ENCODE measurements around the gene TMED1. TPM values are rescaled to one million over a fixed set of nuclear protein-coding genes. Genes with fewer than 3 reads are reported as not detected.
A peak's percentile ranks its signal among the peaks of the same experiment; 100 is the strongest.

TMED1 gene
- total and polyA plus RNA-seq, 9 of the 15 experiments (the other 6 are each of a cell fraction or from before 2014, with no cell fraction given): 0.86 to 30.2 (median 23.5) TPM

DNA sequence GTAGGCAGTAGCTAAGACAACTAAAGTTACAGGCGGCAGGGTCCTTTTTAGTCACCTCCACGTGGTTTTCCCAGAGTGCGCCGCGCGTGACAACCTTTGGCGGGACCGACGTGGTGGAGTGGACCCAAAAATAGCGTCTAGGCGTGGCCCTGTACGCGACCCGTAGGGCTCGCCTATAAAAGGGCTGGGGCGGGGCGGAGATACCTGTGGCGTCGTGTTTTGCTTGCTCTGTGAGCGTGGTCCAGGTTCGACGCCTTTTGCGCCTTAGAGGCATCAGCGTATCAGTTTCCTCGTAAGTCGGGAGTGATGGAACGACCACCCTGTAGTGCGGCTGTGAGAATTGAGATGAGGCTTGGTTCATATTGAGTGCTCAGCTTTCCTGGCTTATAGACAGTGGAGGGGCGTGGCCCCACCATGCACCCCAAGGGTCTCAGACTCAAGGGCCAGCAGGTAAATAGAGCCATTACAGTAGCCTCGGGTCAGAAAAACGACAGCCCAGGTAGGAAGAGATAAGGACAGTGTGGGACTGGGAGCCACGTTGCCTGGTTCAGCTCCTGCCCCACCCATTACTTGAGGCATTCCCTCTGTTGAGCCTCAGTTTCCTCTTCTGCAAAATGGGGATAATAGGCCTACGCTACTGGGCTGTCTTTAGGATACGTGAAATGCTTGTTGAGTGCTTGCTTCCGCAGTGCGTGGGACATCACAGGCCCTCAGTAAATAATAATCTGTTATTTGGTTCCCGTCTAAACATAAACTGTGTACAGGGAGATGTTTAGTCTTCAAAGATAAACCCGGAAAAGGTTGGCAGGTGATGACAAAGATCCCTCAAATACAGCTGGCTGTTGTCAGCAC lies 693 bp upstream of the TMED1 start (continued):
- TF ChIP-seq EWSR1 (IDR thresholded peaks at IDR 0.05; ENCODE audit: borderline replicate concordance, low read depth, partially characterized antibody): no peak
- TF ChIP-seq, protein P1, sequence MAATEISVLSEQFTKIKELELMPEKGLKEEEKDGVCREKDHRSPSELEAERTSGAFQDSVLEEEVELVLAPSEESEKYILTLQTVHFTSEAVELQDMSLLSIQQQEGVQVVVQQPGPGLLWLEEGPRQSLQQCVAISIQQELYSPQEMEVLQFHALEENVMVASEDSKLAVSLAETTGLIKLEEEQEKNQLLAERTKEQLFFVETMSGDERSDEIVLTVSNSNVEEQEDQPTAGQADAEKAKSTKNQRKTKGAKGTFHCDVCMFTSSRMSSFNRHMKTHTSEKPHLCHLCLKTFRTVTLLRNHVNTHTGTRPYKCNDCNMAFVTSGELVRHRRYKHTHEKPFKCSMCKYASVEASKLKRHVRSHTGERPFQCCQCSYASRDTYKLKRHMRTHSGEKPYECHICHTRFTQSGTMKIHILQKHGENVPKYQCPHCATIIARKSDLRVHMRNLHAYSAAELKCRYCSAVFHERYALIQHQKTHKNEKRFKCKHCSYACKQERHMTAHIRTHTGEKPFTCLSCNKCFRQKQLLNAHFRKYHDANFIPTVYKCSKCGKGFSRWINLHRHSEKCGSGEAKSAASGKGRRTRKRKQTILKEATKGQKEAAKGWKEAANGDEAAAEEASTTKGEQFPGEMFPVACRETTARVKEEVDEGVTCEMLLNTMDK (IDR thresholded peaks at IDR 0.05; ENCODE audit: borderline replicate concordance, insufficient read depth, low read depth, low read length, poor library complexity, severe bottlenecking): no peak
- peak; percentile 73 for TF ChIP-seq ETS2 (tag; IDR thresholded peaks at IDR 0.05; ENCODE audit: borderline replicate concordance, poor library complexity, severe bottlenecking)
- no peak; the same call in 1 of the 2 replicates for TF ChIP-seq ZKSCAN8 (CRISPR knock-in tag; IDR thresholded peaks at IDR 0.05)
- TF ChIP-seq ZNF184 (CRISPR knock-in tag; IDR thresholded peaks at IDR 0.05): no peak
- TF ChIP-seq, protein P2, sequence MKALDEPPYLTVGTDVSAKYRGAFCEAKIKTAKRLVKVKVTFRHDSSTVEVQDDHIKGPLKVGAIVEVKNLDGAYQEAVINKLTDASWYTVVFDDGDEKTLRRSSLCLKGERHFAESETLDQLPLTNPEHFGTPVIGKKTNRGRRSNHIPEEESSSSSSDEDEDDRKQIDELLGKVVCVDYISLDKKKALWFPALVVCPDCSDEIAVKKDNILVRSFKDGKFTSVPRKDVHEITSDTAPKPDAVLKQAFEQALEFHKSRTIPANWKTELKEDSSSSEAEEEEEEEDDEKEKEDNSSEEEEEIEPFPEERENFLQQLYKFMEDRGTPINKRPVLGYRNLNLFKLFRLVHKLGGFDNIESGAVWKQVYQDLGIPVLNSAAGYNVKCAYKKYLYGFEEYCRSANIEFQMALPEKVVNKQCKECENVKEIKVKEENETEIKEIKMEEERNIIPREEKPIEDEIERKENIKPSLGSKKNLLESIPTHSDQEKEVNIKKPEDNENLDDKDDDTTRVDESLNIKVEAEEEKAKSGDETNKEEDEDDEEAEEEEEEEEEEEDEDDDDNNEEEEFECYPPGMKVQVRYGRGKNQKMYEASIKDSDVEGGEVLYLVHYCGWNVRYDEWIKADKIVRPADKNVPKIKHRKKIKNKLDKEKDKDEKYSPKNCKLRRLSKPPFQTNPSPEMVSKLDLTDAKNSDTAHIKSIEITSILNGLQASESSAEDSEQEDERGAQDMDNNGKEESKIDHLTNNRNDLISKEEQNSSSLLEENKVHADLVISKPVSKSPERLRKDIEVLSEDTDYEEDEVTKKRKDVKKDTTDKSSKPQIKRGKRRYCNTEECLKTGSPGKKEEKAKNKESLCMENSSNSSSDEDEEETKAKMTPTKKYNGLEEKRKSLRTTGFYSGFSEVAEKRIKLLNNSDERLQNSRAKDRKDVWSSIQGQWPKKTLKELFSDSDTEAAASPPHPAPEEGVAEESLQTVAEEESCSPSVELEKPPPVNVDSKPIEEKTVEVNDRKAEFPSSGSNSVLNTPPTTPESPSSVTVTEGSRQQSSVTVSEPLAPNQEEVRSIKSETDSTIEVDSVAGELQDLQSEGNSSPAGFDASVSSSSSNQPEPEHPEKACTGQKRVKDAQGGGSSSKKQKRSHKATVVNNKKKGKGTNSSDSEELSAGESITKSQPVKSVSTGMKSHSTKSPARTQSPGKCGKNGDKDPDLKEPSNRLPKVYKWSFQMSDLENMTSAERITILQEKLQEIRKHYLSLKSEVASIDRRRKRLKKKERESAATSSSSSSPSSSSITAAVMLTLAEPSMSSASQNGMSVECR (CRISPR knock-in tag; IDR thresholded peaks at IDR 0.05): peak; percentile 95
- TF ChIP-seq ZNF263 (CRISPR knock-in tag; IDR thresholded peaks at IDR 0.05; ENCODE audit: borderline replicate concordance): peak; percentile 87
- peak; percentile 65 for TF ChIP-seq ETV1 (tag; conservative IDR thresholded peaks at IDR 0.05; ENCODE audit: low read depth)
- 0 out of 2 replicates have a peak, but pooled peaks have one; percentile 32 for TF ChIP-seq ZNF133 (CRISPR knock-in tag; IDR thresholded peaks at IDR 0.05)
- TF ChIP-seq, protein P3, sequence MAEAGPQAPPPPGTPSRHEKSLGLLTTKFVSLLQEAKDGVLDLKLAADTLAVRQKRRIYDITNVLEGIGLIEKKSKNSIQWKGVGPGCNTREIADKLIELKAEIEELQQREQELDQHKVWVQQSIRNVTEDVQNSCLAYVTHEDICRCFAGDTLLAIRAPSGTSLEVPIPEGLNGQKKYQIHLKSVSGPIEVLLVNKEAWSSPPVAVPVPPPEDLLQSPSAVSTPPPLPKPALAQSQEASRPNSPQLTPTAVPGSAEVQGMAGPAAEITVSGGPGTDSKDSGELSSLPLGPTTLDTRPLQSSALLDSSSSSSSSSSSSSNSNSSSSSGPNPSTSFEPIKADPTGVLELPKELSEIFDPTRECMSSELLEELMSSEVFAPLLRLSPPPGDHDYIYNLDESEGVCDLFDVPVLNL (CRISPR knock-in tag; IDR thresholded peaks at IDR 0.05; ENCODE audit: low read depth): peak; percentile 92
- TF ChIP-seq, protein P4, sequence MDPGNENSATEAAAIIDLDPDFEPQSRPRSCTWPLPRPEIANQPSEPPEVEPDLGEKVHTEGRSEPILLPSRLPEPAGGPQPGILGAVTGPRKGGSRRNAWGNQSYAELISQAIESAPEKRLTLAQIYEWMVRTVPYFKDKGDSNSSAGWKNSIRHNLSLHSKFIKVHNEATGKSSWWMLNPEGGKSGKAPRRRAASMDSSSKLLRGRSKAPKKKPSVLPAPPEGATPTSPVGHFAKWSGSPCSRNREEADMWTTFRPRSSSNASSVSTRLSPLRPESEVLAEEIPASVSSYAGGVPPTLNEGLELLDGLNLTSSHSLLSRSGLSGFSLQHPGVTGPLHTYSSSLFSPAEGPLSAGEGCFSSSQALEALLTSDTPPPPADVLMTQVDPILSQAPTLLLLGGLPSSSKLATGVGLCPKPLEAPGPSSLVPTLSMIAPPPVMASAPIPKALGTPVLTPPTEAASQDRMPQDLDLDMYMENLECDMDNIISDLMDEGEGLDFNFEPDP (CRISPR knock-in tag; IDR thresholded peaks at IDR 0.05): no peak
- TF ChIP-seq, protein P5, sequence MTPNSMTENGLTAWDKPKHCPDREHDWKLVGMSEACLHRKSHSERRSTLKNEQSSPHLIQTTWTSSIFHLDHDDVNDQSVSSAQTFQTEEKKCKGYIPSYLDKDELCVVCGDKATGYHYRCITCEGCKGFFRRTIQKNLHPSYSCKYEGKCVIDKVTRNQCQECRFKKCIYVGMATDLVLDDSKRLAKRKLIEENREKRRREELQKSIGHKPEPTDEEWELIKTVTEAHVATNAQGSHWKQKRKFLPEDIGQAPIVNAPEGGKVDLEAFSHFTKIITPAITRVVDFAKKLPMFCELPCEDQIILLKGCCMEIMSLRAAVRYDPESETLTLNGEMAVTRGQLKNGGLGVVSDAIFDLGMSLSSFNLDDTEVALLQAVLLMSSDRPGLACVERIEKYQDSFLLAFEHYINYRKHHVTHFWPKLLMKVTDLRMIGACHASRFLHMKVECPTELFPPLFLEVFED (CRISPR knock-in tag; conservative IDR thresholded peaks at IDR 0.05): 0 out of 2 replicates have a peak, but pooled peaks have one; percentile 45
- TF ChIP-seq JUND (IDR thresholded peaks at IDR 0.05; ENCODE audit: borderline replicate concordance, low read depth, low read length): peak; percentile 70
- TF ChIP-seq JUND (tag; IDR thresholded peaks at IDR 0.05; ENCODE audit: borderline replicate concordance, low read depth, low read length): peak; percentile 64; the same call in 2 of the 3 replicates

All from K562 (cell line).